Stimulated activated CD8-positive, alpha-beta memory T cell treated with anti-CD3 and anti-CD28 coated beads, Interleukin-2, amount 100 ng/mL, for 1 hour (primary cell): ENCODE data around the gene PNMT.
"Not testable (repeated sequence)": the region's sequence is repeated elsewhere in the genome, so short reads cannot be mapped to it uniquely, and the experiment has no call there.

ENCODE experiments used
- DNase-seq, 2 donors: peaks; one replicate each; pipeline ENCODE4 v3.0.0-alpha.2; 2020; ENCODE audit warnings: low read depth in 2 of 2

PNMT gene

GRCh38 chr17:39687546-39688474 is 19.6 kb downstream of the PNMT start, which contains the start of gene PGAP3:
Gene PGAP3 (minus strand): TSS chr17:39688057. CDS start chr17:39688014, 43 bp downstream.
- DNase-seq, result peak; percentile 65 to 71

GRCh38 chr17:39688475-39688835 is 20.2 kb downstream of the PNMT start:
- no peak for DNase-seq

- DNase-seq, result no peak
These were observed 20.7 kb downstream of the PNMT start for GRCh38 chr17:39688945-39689344.

DNA sequence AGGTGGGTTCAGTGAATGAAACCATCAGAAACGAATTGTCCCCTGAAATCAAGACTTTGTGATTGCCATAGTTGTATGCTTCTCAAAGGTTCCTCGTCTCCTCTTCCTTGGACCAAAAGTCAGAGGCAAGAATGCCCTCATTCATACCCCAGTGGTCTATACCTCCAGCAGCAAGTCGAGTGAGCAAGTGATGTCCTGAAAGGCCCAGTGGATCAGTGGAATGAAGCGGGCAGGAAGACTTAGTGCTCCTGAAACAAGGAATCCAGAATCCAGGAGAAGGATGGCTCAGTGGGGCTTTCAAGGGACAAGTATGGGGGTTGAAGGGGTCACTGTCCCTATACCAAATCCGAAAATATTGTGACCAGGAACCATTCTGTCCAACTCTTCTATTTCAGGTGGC is 26.3 kb downstream of the PNMT start:
- DNase-seq, result no peak

DNA sequence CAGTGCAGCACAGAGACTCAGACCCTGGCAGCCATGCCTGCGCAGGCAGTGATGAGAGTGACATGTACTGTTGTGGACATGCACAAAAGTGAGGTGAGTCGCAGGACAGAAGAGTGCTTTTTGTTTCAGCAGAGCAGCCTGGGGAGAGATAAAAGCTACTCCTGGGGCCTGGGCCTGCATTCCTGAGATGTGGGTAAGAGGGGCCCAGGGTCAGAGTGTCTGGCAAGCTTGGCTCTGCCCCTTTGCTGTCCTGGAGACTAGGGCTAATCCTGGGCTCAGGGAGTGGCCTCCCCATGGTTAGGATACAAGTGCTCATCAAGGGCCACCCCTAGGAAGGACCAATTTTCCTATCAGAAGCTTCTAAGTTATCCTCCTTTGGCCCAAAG is 26.8 kb downstream of the PNMT start:
- no peak for DNase-seq

- no peak for DNase-seq
These were observed 28.5 kb downstream of the PNMT start for GRCh38 chr17:39696731-39697130.

DNA sequence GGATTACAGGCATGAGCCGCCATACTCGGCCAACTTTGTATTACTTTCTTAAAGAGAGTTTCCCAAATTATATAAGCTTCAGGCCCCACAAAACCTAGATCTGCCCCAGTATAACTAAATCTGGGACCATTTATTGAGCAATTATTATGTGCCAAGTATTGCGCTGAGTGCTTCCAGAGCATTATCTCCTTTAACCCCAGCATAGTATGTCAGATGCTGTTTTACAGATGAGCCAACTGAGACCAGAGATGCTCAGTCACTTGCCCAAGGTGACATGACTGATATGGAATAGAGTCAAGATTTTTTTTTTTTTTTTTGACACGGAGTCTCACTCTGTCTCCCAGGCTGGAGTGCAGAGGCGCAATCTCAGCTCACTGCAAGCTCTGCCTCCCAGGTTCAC is 29.7 kb downstream of the PNMT start:
- no peak for DNase-seq

- DNase-seq, result not testable (repeated sequence)
These were observed 31.0 kb downstream of the PNMT start for GRCh38 chr17:39699157-39699817.

DNA sequence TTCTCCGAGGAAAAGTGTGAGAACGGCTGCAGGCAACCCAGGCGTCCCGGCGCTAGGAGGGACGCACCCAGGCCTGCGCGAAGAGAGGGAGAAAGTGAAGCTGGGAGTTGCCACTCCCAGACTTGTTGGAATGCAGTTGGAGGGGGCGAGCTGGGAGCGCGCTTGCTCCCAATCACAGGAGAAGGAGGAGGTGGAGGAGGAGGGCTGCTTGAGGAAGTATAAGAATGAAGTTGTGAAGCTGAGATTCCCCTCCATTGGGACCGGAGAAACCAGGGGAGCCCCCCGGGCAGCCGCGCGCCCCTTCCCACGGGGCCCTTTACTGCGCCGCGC is 31.5 kb downstream of the PNMT start, which contains the start of gene ERBB2:
Gene ERBB2 (plus strand): TSS at position 247 of the 330 bp plus-strand sequence. CDS start 175 bp downstream, outside the sequence.
- DNase-seq, result no peak

DNA sequence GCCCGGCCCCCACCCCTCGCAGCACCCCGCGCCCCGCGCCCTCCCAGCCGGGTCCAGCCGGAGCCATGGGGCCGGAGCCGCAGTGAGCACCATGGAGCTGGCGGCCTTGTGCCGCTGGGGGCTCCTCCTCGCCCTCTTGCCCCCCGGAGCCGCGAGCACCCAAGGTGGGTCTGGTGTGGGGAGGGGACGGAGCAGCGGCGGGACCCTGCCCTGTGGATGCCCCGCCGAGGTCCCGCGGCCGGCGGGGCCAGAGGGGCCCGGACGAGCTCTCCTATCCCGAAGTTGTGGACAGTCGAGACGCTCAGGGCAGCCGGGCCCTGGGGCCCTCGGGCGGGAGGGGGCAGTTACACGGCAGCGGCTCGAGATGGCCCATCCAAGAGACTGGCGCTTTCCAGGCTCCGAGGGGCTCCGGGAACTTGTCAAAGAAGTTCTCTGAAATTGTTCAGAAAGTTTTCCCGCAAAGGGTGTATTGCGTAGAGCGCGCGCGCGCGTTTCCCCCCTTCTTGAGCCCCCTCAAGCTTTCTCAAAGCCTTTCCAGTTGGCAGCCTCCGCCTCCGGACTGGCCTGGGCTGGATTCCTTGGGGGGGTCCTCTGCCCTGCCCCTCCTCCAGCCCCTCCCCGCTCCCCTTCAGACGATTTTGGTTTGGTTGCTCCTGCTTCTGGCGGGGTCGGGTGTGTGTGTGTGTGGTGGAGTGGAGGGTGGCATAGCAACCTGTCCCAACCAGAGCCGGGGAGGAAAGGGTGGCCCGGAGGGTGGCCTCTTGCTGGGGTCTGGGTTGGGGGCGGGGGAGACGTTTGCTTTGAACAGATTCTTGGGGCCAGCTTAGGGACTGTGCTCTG is 32.1 kb downstream of the PNMT start:
- DNase-seq, result no peak

GRCh38 chr17:39701012-39701783 is 32.9 kb downstream of the PNMT start:
- DNase-seq, result no peak

DNA sequence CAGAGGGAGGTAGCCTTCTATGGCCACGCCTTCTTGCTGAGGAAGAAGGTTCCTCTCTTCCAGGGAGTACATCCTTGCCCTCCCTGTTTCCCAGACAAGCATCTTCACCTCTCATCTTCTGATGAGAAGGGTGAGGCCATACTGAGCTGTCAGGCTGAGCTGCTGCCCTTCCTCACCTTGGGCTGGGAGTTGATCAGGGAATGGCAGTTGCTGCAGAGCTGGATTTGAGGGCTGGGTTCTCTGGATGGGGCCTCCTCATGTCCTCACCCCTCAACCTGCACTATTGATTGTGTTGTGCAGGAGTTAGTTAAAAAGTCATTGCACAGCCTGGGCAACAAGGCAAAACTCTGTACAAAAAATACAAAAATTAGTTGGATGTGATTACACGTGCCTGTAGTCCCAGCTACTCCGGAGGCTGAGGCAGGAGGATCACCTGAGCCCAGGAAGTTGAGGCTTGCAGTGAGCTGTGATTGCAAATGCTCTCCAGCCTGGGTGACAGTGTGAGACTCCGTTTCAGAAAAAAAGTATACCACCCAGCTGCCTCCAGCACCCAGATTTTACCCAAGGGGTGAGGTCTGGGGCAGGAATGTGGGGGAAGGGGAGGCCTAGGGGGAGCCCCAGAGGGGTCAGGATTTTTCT is 33.6 kb downstream of the PNMT start:
- DNase-seq, result no peak

DNA sequence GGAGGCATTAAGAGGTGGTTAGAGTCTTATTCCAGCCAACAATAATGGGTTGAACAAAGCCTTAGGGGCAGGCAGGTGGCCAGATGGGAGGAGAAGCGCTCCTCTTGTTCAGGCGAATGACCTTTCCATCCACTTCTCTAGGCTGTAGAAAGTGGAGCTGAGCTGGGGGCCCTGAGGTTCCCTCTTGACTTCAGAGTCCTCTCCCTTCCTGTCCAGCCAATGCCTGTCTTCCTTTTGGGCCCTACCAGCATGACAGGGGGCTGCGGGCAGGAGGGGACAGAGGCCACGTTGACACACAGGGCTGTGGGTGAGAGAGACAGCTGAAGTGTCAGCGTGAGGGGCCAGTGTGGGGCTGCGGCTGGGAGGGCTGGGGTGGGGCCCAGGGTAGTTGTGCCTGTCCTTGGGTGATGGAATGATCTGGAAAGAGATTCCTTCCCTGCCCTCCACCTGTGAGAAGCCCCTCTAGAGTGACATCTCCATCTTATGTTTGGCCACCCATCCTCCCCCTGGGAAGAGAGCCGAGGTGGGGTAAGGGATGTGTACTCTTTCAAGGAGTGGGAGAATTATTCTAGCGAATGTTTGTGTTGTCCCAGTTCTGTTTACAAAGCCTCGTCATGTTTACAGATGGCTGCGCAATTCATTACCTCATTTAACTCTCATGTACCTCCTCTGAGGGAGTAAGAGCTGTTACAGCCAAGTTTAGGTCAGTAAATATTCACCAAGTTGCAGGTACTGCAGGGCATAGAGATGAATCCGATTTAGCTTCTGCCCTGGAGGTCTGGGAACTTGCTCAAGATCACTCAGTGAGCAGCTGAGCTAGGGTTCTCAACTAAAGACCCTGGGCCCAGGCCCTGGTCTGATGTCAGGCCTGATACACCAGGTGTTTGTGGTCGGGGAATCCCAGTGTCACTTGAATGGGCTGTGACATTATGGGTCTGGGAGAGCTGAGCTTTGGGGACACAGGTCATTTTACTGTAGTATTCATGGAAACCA is 34.9 kb downstream of the PNMT start:
- no peak for DNase-seq

DNA sequence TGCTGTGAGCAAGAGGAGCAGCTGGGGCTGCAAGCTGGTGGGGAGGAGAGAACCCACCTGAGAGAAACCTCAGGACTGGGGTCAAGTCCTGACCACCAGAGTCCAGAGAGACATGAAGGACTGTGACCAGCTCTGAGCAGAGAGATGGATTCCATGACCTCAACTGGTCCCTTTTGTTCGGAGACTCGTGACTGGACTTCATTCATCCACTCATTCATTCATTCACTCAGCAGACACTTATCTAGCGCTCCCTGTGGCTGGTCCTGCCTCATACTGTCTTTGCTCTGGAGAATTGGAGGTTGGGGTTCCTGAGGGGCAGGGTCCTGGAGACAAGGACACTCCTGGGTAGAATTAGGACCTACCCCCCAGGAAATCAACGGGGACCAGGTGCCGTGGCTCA is 35.7 kb downstream of the PNMT start:
- DNase-seq, result no peak

GRCh38 chr17:39704821-39705551 is 36.7 kb downstream of the PNMT start:
- DNase-seq, result no peak

DNA sequence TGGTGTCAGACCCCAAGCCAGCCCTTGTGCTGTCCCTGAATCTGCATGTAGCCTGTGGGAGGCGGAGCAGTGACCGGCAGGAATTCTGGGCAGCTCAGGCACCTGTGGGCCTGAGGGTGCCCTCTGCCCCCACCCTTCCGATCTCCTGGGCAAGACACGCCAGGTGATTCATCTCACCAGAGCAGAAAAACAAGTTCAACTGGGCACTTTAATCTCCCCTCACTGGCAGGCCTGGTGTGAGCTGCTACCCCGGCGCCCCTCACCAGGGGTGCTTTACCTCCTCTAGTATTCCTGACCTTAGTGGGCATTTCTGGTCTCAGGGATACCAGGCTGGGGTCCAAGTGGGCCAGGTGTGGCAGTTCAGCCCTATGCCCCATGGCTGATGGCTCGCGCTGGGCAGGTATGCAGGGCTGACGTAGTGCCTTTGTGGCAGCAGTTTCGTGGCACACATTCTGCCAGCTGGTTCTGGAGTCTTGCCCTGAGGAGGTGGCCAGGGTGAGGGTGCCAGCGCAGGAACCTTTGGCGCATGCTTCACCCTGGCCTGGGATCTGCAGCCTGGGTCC is 37.6 kb downstream of the PNMT start:
- DNase-seq, result no peak

DNA sequence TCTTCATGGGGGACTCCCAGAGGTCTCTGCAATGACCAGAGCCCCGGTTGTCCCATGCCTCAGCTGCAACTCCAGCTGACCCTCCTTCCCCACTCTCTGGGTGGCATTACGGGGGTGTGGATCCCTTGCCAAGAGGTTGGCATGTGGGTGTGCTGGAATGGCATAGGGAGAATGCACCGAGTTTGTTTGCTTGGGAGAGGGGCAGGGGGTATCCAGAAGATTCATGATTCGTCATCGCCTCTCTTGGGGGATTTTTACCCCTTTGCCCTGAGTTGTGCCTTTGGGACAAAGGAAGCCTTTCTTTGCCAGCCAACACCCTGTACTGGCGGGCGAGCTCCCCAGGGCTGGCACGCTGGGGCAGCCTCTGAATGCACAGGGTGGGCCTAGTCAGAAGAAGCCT is 38.1 kb downstream of the PNMT start:
- DNase-seq, result no peak

GRCh38 chr17:39706921-39707337 is 38.7 kb downstream of the PNMT start:
- no peak for DNase-seq
